ENCODE data around the gene PRKCZ.

PRKCZ gene

GRCh38 chr1:2046174-2046917 is 3.9 kb upstream of the PRKCZ start:
- no peak for DNase-seq (ENCODE audit: low spot score)

- DNase-seq (ENCODE audit: low spot score), result no peak
These were observed 3.1 kb upstream of the PRKCZ start for GRCh38 chr1:2046953-2047748.

GRCh38 chr1:2047749-2048729 is 2.2 kb upstream of the PRKCZ start:
- DNase-seq (ENCODE audit: low spot score), result no peak

DNA sequence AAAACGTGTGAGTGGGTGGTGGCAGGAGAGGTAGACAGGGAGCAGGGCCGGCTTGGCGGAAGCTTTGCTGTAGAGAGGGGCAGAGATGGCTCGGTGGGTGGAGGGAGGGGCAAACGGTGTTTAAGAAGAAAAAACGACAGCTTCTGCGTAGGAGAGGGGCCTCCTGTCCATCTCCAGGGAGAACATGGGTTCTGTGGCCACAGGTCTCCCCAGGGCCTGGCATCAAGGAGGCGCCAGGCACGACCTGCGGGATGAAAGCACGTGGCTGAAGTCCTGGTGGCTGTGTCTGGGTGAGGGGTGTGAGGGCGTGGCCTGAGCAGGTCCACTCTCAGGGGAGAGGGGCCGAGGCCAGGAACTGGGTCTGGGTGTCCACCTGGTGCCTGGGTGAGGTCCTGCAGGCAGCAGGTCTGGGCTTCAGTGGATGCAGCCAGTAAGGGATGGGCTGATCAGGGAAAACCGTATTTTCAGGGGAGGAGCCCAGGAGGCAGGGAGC is 940 bp upstream of the PRKCZ start:
- no peak for DNase-seq (ENCODE audit: low spot score)

- DNase-seq (ENCODE audit: low spot score), result no peak
These were observed 216 bp downstream of the PRKCZ start for GRCh38 chr1:2050461-2050792.

GRCh38 chr1:2050793-2051682 is 827 bp downstream of the PRKCZ start:
- DNase-seq (ENCODE audit: low spot score), result no peak

DNA sequence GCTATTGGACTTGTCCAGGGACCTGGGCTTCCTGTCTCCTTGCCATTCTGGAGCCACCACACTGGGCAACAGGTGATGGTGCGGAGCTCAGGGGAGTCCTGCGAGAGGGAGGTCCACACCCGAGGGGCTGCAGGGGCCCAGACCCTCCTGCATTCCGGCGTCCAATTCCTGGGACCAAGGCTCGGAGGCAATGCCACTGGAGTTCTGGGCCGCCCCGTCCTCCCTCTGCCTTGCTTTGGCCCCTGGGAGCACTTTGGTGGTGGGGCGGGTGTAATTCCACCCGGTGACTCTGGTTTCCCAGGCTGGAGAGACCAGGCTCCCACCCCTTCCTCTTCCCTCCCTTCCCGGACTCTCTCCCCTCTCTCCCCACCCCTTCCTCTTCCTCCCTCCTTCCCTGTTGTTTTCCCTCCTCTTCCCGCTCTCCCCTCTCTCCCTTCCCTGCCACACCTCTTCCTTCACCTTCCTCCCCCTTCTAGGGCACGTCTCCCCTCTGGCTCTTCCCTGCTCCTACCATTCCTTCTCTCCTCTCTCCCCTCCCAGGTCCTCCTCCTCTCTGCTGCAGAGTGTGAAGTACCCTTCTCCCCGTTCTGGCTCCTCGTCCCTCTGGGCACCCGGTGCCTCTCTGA is 2.0 kb downstream of the PRKCZ start:
- no peak for DNase-seq (ENCODE audit: low spot score)

DNA sequence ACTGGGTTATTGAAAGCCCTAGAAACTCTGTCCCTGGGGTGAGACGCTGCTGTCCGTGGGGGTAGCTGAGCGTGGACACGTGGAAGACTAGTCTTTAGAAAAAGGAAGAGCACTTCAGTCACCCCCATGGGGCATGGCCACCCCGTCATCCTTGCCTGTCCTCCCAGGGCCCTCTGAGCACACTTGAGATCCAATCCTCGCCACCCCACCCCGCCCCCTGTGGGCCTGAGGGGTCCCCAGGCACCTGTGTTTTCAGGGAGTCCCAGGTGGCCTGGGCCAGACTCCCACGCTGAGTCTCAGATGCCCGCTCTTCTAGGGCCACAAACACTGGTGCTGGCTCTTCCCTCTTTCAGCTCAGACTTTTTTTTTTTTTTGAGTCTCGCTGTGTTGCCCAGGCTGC is 2.5 kb downstream of the PRKCZ start:
- no peak for DNase-seq (ENCODE audit: low spot score)

DNA sequence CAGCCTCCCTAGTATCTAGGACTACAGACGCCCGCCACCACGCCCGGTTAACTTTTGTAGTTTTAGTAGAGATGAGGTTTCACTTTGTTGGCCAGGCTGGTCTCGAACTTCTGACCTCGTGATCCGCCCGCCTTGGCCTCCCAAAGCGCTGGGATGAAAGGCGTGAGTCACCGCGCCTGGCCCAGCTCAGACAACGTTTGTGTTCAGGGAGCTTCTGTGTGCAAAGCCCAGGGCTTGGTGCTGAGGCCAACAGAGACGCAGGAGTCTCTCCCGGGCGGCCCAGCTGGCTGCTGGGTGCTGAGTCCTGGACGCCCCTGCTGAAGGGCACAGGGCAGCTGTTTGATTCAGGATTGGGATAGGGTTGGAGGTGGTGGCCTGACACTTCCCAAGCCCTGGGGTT is 3.0 kb downstream of the PRKCZ start:
- no peak for DNase-seq (ENCODE audit: low spot score)

DNA sequence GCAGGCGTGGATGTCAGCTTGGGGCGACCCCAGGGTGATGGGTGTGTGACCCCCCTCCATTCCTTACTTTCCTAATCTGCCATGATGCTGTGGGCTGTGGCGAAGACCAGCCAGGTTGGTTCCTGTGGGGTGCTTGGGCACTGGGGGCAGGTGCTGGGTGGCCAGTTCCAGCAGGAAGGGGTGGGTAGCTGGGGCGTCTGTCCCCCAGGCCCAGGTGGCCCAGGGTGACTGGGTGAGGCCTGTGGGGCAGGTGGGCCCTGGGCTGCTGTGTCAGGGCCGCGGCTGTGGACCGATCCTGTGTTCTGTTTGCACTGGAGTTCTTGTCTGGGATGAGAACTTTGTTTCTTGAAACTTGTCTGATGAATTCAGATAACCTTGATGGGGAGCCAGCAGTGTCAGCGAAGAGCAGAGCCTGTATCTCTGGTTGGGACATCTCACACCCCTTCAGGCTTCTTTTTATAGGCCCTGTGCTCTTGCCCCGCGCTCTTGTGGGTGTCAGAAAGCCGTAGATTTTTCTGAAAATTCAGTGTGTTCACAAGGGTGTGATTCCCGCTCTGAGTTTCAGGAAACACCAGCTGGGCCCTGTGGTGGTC is 3.7 kb downstream of the PRKCZ start:
- DNase-seq (ENCODE audit: low spot score), result no peak

DNA sequence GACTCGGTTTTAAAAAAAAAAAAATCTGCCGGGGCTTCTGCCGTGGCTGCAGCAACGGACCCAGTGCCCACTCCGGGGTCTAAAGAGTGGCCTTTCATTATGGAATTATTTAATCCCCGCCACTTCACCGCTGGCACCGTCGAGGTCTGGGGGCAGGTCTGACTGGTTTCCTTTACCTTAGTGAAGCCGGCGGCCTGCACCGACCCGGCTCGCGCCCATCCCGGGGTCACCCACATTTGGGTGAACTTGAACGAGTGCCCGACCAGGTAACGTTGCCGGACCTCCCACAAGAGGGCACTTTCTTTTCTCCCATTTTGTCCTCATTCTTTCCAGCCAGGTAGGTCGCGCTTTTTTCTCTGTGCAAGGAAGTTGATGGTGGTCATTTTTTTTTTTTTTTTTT is 4.3 kb downstream of the PRKCZ start:
- DNase-seq (ENCODE audit: low spot score), result no peak

GRCh38 chr1:2055911-2056575 is 5.8 kb downstream of the PRKCZ start:
- no peak for DNase-seq (ENCODE audit: low spot score)

DNA sequence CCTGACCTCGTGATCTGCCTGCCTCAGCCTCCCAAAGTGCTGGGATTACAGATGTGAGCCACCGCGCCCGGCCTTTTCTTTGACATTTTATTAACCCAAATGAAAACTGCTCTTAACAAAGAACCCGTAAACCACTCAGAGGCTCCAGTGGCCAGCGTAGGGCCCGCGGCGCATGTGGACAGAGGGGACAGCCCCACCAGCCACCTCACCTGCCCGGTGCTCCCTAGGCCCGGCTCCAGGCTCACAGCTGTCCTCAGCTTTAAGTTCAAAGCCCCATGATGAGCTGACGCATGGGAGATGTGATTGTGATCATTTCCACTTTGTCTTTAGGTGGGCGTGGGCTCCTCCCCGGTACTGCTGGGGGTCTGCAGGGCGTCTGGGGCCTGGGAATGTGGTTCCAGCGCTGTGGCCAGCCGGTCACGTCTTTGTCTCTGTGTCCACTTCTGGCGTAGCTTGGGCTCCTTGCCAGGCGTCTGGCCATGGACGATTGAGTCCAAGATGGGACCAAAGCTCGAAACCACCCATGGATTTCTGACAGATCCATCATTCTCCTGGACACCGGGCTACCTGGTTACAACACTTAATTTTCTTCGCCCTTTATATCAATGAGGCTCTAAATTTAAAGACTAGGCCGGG is 6.9 kb downstream of the PRKCZ start:
- no peak for DNase-seq (ENCODE audit: low spot score)

- DNase-seq (ENCODE audit: low spot score), result no peak
These were observed 9.2 kb downstream of the PRKCZ start for GRCh38 chr1:2059290-2059953.

DNA sequence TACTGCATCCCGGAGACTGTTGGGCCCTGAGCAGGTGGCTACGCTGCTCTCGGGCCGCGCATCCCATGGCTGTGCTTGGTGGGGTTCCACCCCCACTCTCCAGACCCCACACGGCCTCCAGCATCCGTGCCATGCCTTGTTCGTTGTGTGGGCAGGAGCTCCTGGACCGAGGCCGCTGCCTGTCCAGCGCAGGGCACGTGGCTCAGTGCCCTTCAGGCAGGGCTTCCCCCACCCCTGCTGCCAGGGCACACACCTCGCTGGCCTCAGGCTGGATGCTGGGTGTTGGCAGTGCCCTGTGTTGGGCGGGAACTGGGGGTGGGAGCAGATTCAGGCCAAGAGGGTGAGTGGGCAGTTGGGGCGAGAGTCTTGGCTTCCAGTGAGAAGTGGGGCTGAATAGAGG is 9.9 kb downstream of the PRKCZ start:
- DNase-seq (ENCODE audit: low spot score), result no peak

DNA sequence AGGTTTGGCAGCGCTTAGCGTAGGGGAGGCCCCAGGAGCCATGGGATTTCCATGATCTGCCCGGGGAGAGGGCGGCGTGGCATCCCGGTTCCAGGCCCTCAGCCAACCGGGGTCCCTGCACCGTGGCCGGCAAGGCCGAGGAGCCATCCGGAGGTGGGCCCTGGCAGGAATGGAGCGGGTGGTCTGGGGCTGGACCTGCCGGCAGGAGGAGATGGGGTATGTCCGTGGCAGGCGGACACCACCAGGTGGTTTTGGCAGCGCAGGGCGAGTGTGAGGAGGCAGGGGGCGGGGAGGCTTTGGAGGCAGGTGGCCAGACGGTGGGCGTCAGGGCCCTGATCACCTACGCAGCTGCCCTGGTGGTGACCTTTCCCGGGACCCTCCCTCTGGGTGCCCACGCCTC is 10.3 kb downstream of the PRKCZ start:
- no peak for DNase-seq (ENCODE audit: low spot score)

DNA sequence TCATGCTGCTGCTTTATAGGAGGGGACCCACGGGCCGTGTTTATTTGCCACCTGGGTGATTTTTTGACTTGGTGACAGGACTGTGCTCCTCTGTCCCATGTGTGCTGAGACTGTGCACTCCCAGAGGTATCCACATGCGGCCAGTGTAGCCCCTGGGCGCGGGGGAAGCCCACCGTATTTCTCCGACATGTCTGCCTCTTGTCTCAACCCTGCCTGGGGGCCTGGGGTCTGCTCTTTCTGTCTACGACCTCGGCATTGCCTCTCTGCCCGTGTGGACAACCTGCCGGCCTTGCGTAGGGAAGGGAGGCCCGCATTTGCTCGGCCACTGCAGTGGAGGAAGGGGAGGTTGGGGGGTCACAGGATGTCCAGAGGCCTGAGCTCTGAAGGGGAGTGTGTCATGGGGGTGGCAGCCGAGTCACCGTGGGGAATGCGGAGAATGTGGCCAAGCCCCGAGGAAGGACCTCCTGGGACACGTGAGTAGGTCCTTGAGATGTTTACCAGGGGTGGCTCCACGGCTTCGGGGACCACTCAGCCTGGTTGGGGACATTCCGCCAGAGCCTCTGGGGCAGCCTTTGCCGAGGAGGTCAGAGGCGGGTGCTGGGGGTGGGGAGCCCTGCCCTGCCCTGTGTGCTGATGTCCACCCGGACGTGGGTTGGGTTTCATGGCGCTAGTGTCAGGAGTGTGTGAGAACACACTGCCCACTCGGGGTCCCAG is 11.0 kb downstream of the PRKCZ start:
- DNase-seq (ENCODE audit: low spot score), result no peak

DNA sequence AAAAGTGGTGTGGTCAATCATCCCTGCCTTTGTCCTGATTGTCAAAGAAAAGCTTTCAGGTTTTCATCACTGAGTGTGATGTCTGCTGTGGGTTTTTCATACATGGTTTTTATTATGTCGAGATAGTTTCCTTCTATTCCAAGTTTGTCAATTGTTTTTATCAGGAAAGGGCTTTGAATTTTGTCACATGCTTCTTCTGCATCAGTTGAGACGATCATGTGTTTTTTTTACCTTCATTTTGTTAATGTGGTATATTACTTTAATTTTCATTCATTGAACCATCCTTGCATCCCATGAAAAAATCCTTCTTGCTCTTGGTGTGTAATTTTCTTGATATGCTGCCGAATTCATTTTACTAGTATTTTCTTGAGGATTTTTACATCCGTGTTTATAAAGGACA is 15.5 kb downstream of the PRKCZ start:
- no peak for DNase-seq (ENCODE audit: low spot score)

Data from putamen (tissue), 1 donor.